Karpas-422 (cell line): ENCODE measurements around the gene TNFAIP8L2. TPM values are rescaled to one million over a fixed set of nuclear protein-coding genes. Genes with fewer than 3 reads are reported as not detected.

Experiments used
- DNase-seq: peaks from one replicate; pipeline ENCODE4 v3.0.0-alpha.2; 2015
- H2AFZ ChIP-seq: fragments of 200-600 bp; sonication (generic); 2 replicates; pipeline ENCODE4 v1.6.1; 2014; ENCODE audit warnings: antibody characterized with exemption, low read length, mixed read lengths
- H3K27ac ChIP-seq: fragments of 200-600 bp; sonication (generic); 2 replicates; pipeline ENCODE4 v1.5.1; 2014; ENCODE audit warnings: mild to moderate bottlenecking, low read length, moderate library complexity
- H3K27me3 ChIP-seq: fragments of 200-600 bp; sonication (generic); 2 replicates; pipeline ENCODE4 v1.6.1; 2014; ENCODE audit warnings: low read length, mixed read lengths
- H3K36me3 ChIP-seq: fragments of 200-600 bp; sonication (generic); 2 replicates; pipeline ENCODE4 v1.6.1; 2014; ENCODE audit warnings: low read length, mixed read lengths; ENCODE audit not compliant: insufficient read depth
- H3K4me1 ChIP-seq: fragments of 200-600 bp; sonication (generic); 2 replicates; pipeline ENCODE4 v1.6.1; 2014; ENCODE audit warnings: mild to moderate bottlenecking, low read length, mixed read lengths
- H3K4me2 ChIP-seq: fragments of 200-600 bp; sonication (generic); 2 replicates; pipeline ENCODE4 v1.6.1; 2014; ENCODE audit warnings: low read length, low read depth, mild to moderate bottlenecking; ENCODE audit not compliant: poor library complexity, severe bottlenecking
- H3K4me3 ChIP-seq: fragments of 200-600 bp; sonication (generic); 2 replicates; pipeline ENCODE4 v1.5.1; 2014; ENCODE audit warnings: mild to moderate bottlenecking, antibody characterized with exemption, low read length, mixed read lengths
- H3K79me2 ChIP-seq: fragments of 200-600 bp; sonication (generic); 2 replicates; pipeline ENCODE4 v1.6.1; 2014; ENCODE audit warnings: mild to moderate bottlenecking, low read length, mixed read lengths
- H3K9ac ChIP-seq: fragments of 200-600 bp; sonication (generic); 2 replicates; pipeline ENCODE4 v1.6.0; 2014; ENCODE audit warnings: low read length
- H3K9me2 ChIP-seq: fragments of 200-600 bp; sonication (generic), shearing (Covaris generic); replicated peaks from 2 replicates; pipeline ENCODE4 v1.6.0; 2014; ENCODE audit warnings: mild to moderate bottlenecking, low read length, moderate library complexity; ENCODE audit not compliant: insufficient read depth
- H3K9me3 ChIP-seq: fragments of 300-700, 200-600 bp; sonication (generic); 2 replicates; pipeline ENCODE4 v1.6.1; 2014; ENCODE audit warnings: low read length, mixed read lengths
- H4K20me1 ChIP-seq: fragments of 200-600 bp; sonication (generic); 2 replicates; pipeline ENCODE4 v1.6.1; 2014; ENCODE audit warnings: mild to moderate bottlenecking, antibody characterized with exemption, low read length, low read depth; ENCODE audit not compliant: insufficient read depth
- total RNA-seq: library from RNA; depleted of rRNA; stranded (reverse); fragments of >200 nt; shearing (Covaris generic); gene quantifications from 2 replicates; pipeline ENCODE4 v1.2.3, GENCODE V29; 2014; ENCODE audit warnings: low replicate concordance

TNFAIP8L2 gene
- total RNA-seq, 1 experiment from 2014 or later, result 30.7 TPM

- H3K4me1 ChIP-seq, result peaks cover 26% of the 10 kb centered on the region
- H3K4me3 ChIP-seq, result peak overlapping the region; percentile 87
These were observed 650 bp downstream of the TNFAIP8L2 start for GRCh38 chr1:151157067-151157531.

DNA sequence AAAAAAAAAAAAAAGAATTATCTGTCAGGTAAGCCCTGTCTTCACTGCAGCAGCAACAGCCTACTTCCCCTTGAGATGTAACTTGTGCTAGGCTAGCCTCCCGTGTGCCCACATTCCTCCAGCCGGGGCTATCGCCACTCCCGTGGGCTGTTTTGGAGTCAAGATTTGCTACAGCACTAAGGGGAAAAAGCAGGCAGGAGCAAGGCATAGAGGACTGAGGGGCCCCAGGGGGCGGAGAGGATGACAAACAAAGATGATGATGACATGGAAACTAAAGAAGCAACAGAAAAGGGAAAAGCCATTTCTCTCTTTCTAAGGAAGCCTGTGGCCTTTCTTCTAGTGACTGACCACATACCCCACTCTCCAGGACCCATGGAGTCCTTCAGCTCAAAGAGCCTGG, 1.9 kb downstream of the TNFAIP8L2 start:
- no peak for DNase-seq
- H3K9ac ChIP-seq, result no peak overlapping the region
- H3K9me3 ChIP-seq, result no peaks in the 10 kb centered on the region
- H3K36me3 ChIP-seq, result peaks cover 13% of the 10 kb centered on the region; the same call in 1 of the 2 replicates
- peaks cover 26% of the 10 kb centered on the region for H3K79me2 ChIP-seq
- no peaks in the 10 kb centered on the region for H3K27me3 ChIP-seq
- H3K4me3 ChIP-seq, result no peak overlapping the region
- H3K4me2 ChIP-seq, result no peak overlapping the region
- peaks cover 30% of the 10 kb centered on the region for H3K4me1 ChIP-seq
- H4K20me1 ChIP-seq, result no peaks in the 10 kb centered on the region
- no peaks in the 10 kb centered on the region for H3K9me2 ChIP-seq
- no peak overlapping the region for H3K27ac ChIP-seq
- no peak overlapping the region for H2AFZ ChIP-seq

More at GRCh38 chr1:151157067-151157531, 650 bp downstream of the TNFAIP8L2 start:
- Histone ChIP-seq H3K79me2 (peaks cover 26% of the 10 kb centered on the region), H3K9ac (peak overlapping the region; percentile 87), H3K9me3 (no peaks in the 10 kb centered on the region), H3K27ac (peak overlapping the region; percentile 74), H2AFZ (peak overlapping the region; percentile 27; the same call in 1 of the 2 replicates), H4K20me1 (no peaks in the 10 kb centered on the region), H3K36me3 (peaks cover 13% of the 10 kb centered on the region; the same call in 1 of the 2 replicates), H3K9me2 (no peaks in the 10 kb centered on the region), H3K27me3 (no peaks in the 10 kb centered on the region), H3K4me2 (peak overlapping the region; percentile 91)
- DNase-seq, result peak; percentile 82

- Histone ChIP-seq H3K79me2 (peaks cover 26% of the 10 kb centered on the region), H3K4me3 (no peak overlapping the region)
These were observed 2.4 kb downstream of the TNFAIP8L2 start for GRCh38 chr1:151158751-151159251.

DNA sequence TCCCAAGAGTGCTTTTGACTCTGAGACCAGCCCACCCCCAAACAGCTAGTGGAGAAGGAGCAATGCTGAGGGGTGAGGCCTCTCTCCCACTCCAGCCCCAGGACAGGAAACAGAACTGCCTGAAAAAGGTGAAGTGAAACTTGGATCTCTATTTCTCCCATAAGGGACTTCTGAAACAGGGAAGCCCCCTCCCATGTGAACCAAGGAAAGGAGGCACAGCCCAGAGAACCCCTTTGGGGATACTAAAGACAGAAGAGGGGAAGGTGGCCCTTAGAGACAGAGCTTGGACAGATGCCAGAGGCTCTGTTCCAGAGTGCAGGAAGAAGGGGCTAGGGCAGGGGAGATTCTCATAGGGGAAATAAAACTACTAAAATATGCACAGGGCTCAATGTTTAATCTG, 2.9 kb downstream of the TNFAIP8L2 start:
- no peaks in the 10 kb centered on the region for H3K9me2 ChIP-seq
- H3K4me1 ChIP-seq, result peaks cover 34% of the 10 kb centered on the region
- no peak overlapping the region for H3K9ac ChIP-seq
- no peaks in the 10 kb centered on the region for H3K27me3 ChIP-seq
- H3K36me3 ChIP-seq, result peaks cover 13% of the 10 kb centered on the region; the same call in 1 of the 2 replicates
- peaks cover 26% of the 10 kb centered on the region for H3K79me2 ChIP-seq
- no peaks in the 10 kb centered on the region for H3K9me3 ChIP-seq
- H3K4me2 ChIP-seq, result no peak overlapping the region
- no peak overlapping the region for H3K4me3 ChIP-seq
- peak overlapping the region; percentile 27; the same call in 1 of the 2 replicates for H3K27ac ChIP-seq
- no peak for DNase-seq
- H2AFZ ChIP-seq, result no peak overlapping the region
- H4K20me1 ChIP-seq, result no peaks in the 10 kb centered on the region

More at GRCh38 chr1:151158751-151159251, 2.4 kb downstream of the TNFAIP8L2 start:
- Histone ChIP-seq H3K9me3 (no peaks in the 10 kb centered on the region), H3K27me3 (no peaks in the 10 kb centered on the region), H3K36me3 (peaks cover 13% of the 10 kb centered on the region; the same call in 1 of the 2 replicates), H3K4me2 (no peak overlapping the region), H3K4me1 (peaks cover 30% of the 10 kb centered on the region), H3K9ac (no peak overlapping the region), H2AFZ (no peak overlapping the region), H3K9me2 (no peaks in the 10 kb centered on the region), H3K27ac (no peak overlapping the region), H4K20me1 (no peaks in the 10 kb centered on the region)
- DNase-seq, result no peak

DNA sequence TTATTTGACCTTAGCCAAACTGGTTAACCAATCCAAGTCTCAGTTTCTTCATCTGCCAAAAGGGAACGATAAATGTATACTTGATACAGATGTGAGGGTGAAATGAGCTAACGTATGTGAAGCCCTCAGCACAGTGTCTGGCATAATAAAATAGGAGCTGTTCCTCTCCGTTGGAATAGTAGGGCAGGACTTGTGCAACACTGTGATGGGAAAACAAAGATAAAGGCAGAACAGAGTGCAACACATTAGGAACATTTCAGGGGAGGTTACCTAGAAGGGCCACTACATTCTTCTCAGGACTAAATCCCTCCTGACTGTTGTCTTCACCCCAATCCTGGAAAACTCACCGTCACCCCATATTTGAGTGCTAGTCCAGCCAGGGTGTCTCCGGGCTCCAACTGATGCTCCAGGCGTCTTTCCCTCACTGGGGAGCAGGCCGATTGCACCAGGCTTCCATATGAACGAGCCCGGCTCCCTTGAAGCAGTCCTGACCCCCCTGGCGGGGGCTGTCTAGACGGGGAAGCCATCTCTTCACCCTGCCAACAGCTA, 8.4 kb downstream of the TNFAIP8L2 start:
- Histone ChIP-seq H3K27me3 (no peaks in the 10 kb centered on the region), H4K20me1 (no peaks in the 10 kb centered on the region), H3K9ac (peak overlapping the region; percentile 69), H3K36me3 (peaks cover 9% of the 10 kb centered on the region; the same call in 1 of the 2 replicates), H3K4me1 (peaks cover 34% of the 10 kb centered on the region), H3K4me3 (peak overlapping the region; percentile 96), H3K27ac (no peak overlapping the region), H2AFZ (no peak overlapping the region), H3K9me2 (no peaks in the 10 kb centered on the region), H3K4me2 (peak overlapping the region; percentile 67), H3K79me2 (peaks cover 22% of the 10 kb centered on the region), H3K9me3 (no peaks in the 10 kb centered on the region)
- DNase-seq, result no peak

- Histone ChIP-seq H2AFZ (peak overlapping the region; percentile 65; the same call in 1 of the 2 replicates), H3K36me3 (peaks cover 9% of the 10 kb centered on the region; the same call in 1 of the 2 replicates), H3K27ac (no peak overlapping the region), H3K4me3 (peak overlapping the region; percentile 96), H3K4me2 (peak overlapping the region; percentile 67), H3K9me2 (no peaks in the 10 kb centered on the region), H3K9me3 (no peaks in the 10 kb centered on the region), H4K20me1 (no peaks in the 10 kb centered on the region), H3K79me2 (peaks cover 22% of the 10 kb centered on the region), H3K9ac (peak overlapping the region; percentile 69), H3K27me3 (no peaks in the 10 kb centered on the region), H3K4me1 (peaks cover 34% of the 10 kb centered on the region)
- DNase-seq, result no peak
These were observed 8.9 kb downstream of the TNFAIP8L2 start for GRCh38 chr1:151165281-151165737.

GRCh38 chr1:151165738-151166504, 9.5 kb downstream of the TNFAIP8L2 start, which contains the start of the genes LYSMD1 and SCNM1:
Gene LYSMD1 (minus strand): TSS chr1:151165902. CDS start chr1:151165258, 644 bp downstream.
Gene SCNM1 (plus strand): TSS chr1:151166144. CDS start chr1:151166153, 9 bp downstream.
- Histone ChIP-seq H3K4me1 (peaks cover 34% of the 10 kb centered on the region), H4K20me1 (no peaks in the 10 kb centered on the region), H3K4me3 (peak within 1 kb of the TSS; percentile 96), H3K4me2 (peak within 1 kb of the TSS; percentile 91), H3K9ac (peak within 1 kb of the TSS; percentile 96), H3K79me2 (peaks cover 22% of the 10 kb centered on the region), H2AFZ (peak within 1 kb of the TSS; percentile 65; the same call in 1 of the 2 replicates), H3K27ac (peak within 1 kb of the TSS; percentile 69), H3K9me2 (no peaks in the 10 kb centered on the region), H3K9me3 (no peaks in the 10 kb centered on the region), H3K27me3 (no peaks in the 10 kb centered on the region), H3K36me3 (peaks cover 9% of the 10 kb centered on the region; the same call in 1 of the 2 replicates)
- peak; percentile 100 for DNase-seq
